Stimulated activated CD8-positive, alpha-beta memory T cell treated with anti-CD3 and anti-CD28 coated beads, Interleukin-2, amount 100 ng/mL, for 48 hours (primary cell): Measurements from ENCODE around the gene KRT1.

Source experiments
- DNase-seq, 2 donors: peaks; one replicate each; pipeline ENCODE4 v3.0.0-alpha.2; 2020; ENCODE audit warnings: low read depth in 2 of 2

Gene KRT1

DNA sequence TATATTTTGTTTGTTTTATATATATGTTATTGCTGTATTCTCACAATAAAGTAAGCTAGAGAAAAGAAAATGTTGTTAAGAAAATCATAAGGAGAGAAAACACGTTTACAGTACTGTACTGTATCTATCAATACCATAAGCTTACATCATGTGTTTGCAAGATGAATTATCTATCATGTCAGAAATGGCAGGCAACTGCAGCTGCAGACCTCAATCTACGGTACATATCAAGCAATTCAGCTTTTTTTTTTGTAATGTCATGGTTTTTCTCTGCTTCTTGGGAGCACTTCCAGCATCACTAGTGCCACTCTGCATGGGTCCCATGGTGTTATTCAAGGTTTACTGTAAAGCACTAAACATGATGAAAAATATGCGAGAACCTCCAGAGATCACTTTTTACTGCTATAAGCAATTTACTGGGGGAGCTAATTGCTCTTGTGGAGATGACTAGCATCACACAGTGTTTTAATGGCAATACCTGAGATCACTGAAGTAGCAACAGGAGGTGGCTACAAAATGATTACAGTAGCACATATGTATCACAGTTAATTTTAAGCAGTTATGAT is 19.2 kb downstream of the KRT1 start:
- DNase-seq = no peak

DNA sequence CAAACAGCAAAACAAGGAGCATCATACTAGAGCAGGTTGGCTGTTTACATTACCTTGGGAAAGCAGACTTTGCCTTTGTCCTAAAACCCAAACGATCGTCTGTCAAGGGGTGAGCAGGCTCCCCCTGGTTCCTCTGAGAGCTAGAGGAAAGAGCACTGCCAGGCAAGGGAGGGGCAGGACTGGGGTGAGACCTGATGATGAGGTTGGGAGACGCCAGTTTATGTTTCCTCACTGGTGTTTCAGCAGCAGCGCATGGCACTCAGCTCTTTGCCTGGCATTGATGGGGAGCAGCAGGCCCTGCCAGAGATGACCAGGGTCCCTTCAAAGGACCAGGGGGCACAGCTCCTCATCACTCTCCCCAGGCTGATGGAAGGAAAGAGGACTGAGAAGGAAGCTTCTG is 20.3 kb downstream of the KRT1 start:
- DNase-seq = no peak

DNA sequence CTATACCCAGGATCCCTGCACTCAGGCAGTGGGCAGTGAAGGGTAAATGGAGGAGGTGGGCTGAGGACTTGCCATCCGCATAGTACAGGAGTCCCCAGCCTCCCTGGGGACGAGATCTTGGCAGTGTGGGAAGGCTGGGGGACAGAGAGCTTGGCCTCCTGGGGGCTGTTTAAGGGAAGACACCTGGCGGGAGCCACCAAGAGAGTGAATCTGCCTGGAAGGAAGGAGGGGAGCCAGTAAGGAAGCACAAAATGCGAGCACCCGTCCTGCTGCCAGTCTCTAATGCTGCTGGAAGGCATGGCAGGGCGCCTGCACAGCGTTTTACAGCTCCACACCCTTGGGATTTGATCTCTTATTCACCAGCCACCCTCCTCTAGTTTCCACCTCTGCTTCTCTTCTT is 20.8 kb downstream of the KRT1 start:
- DNase-seq = no peak

DNA sequence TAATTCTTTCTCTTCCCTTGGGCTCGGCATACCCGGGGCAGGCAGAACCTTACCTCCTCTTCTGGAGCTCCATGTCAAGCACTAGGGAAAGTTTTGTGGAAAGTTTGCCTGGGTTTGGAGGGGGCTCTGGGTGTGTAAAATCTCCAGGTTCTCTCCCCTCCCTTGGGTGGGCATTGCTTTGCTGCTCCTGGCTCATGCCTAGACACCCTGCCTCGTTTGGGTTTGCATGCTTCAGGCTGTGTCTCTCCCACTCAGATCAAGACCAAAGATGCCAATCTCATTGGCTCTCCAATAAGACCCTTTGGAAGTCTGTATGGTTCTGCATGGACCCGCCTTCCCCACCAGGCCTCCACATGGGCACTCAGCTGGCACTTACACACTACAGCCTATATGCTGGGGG is 22.0 kb downstream of the KRT1 start:
- DNase-seq = no peak

DNA sequence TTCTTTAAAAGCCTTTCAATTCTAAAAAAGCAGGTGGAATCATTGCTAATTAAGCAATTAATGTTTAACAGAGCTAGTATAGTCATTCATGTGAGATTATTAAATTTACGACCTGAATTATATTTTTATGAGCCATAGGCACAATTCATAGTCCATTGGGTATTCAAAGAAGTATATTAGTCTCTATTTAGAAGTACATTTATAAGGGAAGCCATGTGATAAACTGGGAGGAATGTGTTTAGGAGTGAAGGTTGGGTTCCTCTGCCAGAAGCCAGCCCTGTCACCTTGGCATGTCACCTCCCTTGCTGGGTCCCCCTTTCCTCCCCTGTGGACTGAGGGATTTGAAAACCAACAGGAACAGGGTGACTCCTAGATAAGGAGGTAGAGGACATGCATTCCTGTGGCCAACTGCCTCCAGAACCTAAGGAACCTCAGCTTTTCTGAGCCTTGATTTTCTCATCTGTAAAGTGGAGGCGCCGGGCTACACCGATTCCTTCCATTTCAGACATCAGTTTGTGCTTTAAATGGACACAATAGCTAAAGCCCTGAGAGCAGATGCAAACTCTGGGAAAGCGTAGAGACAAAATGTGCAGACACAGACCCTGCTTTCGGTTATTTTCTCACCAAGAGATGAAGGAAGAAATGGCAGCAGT is 22.8 kb downstream of the KRT1 start:
- no peak for DNase-seq

DNA sequence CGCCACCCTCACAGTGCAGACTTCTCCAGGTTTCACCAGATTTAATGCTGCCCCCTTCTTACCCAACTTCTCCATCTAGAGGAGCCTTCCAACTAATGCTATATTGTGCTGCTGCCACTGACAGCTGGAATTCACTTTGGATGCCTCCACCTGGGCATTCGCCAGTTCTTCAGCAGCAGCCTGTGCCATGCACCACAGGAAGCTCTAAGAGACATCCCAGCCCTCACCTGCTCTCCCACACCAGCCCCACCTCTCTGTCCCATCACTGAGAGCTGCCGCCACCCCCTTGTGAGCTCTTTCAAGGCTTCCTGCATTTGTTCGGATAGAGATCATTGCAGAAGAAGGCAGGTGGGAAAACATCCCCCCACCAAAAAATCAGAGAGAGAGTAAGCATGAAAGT is 23.6 kb downstream of the KRT1 start:
- no peak for DNase-seq

DNA sequence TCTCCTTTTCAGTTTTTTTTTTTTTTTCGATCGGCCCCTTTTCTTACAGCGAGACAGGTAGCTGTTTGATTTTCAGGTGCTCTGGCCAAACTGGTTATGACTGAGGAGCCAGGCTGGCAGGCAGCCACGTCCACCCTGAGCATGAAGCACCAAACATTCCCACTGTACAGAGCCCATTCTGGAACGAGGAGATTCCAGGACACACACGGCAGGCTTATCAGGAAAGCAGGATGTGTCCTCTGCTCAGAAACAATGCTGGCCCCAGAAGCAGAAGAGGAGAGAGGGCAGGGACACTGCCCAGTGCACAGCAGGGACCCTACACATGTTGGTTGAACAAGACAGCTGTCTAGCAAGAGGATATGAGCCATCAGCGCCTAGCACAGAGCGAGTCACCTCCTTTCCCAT is 24.5 kb downstream of the KRT1 start:
- DNase-seq = no peak

DNA sequence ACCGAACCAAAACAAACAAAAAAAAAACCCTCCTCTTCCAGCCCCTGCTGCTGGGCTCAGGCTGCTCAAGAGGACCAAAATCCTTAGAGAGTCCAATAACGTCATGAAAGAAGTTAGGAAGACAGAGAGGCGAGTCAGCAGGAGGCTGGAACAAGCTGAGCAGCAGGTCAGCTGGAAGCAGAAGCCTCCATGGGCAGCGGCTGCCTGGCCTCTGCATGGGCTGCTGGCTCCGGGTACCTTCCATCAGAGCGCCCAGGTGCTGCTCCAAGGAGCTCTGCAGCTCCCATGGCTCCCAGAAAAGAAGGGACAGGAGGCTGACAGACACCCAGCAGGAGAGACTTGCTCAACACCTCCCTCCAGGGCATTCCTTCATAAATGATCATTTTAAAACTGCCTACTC is 25.0 kb downstream of the KRT1 start:
- no peak for DNase-seq

DNA sequence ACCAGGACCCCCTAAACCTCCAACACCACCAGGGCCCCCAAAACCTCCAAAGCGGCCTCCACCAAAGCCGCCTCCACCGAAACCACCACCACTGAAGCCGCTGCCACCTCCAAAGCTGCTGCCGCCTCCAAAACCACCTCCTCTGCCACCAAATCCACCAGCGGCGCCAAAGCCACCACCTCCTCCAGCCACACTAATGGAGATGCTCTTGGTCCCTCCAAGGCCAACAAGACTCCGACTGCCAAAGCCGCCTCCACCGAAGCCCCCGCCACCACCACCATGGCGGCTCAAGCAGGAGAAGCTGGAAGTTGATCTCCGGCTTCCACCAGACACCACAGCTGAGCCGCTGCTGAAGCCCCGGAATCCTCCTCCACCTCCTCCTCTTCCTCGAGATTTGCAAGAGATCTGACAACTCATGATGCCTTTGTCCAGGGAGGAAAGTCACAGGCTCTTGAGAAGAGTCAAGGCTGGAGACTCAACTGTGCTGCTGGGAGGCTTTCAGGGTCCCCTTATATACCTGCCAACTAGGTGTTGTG is 28.4 kb downstream of the KRT1 start, which contains the start of gene KRT2:
Gene KRT2 (minus strand): TSS at position 486 of the 536 bp plus-strand sequence. CDS start 69 bp downstream, at position 417.
- no peak for DNase-seq

DNA sequence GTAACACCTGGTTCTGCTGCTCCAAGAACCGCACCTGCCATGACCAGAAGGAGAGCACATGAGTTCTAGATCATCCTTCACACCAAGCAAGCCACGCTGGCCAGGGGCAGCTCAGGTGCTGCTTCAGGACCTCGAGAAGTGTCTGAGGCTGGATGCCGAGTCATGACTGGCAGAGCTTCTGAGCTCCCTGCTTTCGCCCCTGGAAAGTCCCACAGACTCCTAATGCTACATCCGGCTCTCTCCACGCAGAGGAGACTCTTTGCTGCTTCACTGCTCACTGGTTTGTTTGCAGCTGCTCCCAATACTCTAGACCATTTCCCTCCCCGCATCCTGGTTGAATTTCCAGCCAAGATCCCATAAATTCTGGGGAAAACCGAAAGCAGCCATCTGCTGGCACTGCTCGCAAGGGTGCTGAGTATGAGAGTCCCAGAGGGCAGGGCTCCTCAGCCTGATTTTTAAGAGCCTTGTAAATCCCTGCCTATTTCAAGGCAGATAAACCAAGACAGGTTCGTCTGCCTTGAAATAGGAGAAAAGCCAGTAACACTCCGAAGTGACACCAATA is 29.6 kb downstream of the KRT1 start:
- no peak for DNase-seq

DNA sequence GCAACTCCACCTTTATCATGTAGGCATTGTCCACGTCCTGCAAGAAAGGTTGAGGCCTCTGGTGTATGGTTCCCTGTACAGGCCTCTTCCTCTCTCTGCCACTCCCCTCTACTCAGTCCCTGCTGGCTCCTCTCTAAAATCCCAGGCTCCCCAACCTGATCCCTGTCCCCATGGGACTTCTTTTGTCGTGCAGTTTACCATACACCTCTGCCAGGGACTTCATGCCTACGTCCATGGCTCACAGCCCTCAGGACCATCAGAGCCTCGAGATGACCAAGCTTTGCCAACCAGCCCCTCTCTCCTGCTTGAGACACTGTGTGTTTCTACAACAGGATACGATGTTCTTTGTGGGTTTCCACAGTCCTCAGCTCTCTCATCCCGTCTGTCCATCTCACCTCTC is 31.1 kb downstream of the KRT1 start:
- DNase-seq = no peak

DNA sequence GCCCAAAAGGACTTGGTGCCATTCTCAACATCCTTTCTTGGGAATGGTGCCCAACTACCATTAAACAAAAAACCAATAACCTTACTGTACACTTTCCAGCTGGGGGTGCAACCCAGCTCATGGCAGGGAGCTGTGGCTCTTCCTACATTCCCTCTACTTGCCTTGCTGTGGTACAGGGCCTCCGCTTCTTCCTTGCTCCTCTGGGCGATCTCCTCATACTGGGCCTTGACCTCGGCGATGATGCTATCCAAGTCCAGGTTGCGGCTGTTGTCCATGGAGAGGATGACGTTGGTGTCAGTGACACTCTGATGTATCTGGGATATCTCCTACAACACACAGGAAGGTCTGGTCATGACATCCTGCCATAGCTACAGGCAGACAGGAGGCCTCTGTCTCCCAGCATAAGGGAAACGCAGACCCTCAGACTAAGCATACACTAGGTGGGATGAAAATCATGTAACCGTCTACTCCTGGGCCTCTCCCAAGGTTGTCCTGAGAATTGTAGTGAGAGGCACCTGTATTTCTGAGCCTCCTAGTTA is 32.1 kb downstream of the KRT1 start:
- no peak for DNase-seq

DNA sequence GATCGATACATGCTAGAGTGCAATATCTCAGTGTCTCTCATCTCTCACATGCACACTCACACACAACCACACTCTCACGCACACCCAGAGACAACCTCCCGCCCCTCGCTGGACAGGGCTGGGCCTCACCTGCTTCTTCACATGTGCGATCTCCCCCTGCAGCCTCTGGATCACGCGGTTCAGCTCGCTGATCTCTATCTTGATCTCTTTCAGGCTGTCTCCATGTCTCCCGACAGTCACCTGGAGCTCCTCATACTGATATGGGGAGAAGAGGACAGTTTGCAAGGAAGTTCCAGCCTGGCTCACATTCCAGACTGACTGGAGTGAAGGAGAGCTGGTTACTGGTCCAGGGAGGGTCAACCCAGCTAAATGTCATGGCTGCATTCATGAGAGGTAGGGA is 32.6 kb downstream of the KRT1 start:
- no peak for DNase-seq

DNA sequence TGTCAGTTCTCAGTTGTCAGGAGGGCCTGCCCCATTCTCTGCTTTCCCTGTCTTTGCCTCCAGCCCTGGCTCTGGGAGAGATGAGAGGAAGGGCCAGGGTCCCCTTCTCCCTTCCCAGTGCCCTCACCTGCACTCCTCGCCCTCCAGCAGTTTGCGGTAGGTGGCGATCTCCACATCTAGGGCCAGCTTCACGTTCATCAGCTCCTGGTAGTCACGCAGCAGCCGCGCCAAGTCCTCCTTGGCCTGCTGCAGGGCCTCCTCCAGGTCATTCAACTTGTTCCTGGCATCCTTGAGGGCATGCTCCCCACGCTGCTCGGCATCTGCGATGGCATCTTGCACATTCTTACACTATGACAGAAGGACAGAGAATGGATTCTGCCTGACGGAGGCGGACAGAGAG is 33.6 kb downstream of the KRT1 start:
- no peak for DNase-seq

DNA sequence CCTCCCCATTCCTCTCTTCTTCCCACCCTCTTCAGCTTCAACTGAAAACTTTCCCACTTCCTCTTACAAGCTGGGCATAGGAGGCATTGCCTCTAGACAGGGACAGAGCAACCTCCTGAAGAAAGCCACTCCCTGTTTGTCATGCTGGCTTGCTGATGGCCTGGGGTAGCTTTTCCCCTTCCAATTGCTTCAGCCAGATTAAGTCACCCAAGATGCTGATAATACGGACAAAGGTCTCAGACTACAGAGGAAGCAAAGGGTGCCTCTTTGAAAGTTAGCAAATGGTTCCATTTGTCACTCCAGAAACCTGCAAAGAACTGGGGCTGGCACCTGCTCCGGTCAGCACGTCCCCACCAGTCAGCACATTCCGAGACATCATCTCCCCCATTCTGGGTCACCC is 34.2 kb downstream of the KRT1 start:
- no peak for DNase-seq

DNA sequence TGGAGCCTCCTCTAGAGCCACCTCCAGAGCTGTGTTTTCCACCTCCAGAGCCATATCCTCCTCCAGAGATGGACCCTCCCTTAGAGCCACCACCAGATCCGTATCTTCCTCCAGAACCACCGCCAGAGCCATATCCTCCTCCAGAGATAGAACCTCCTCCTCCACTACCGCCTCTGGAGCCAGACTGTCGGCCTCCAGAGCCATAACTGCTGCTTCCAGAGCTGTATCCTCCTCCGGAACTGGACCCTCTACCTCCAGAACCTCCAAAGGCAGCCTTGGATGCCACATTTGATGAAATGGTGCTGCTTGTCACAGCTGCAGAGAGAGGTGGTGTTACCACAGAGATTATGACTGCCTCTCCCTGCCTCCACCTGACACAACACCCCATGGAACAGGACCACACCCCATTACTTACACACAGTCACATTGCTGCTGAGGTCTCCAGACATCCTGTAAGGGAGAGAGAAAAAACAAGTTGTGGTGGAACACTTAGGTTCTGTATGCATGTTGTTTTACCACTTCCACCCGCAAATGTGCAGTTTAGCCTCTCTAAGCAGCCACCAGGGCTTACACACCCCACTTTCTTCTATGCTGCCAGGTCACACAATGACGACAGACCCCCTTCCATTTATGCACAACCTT is 35.0 kb downstream of the KRT1 start:
- no peak for DNase-seq

DNA sequence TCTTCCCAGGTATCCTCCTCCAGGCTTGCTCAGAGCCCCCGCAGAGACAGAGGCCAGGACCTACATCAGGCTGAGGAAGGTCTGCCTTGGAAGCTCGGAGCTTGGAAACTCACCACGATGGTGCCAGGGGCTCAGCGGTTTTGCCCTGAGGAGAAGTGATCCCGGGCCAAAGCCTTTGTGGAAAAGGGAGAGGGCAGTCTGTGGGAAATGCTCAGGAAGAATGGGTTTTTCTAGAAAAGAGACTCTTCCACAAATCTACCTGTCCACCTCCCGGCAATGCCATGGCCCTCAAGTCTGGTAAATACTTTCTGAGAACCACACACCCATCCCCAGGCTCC is 36.2 kb downstream of the KRT1 start:
- DNase-seq = no peak

DNA sequence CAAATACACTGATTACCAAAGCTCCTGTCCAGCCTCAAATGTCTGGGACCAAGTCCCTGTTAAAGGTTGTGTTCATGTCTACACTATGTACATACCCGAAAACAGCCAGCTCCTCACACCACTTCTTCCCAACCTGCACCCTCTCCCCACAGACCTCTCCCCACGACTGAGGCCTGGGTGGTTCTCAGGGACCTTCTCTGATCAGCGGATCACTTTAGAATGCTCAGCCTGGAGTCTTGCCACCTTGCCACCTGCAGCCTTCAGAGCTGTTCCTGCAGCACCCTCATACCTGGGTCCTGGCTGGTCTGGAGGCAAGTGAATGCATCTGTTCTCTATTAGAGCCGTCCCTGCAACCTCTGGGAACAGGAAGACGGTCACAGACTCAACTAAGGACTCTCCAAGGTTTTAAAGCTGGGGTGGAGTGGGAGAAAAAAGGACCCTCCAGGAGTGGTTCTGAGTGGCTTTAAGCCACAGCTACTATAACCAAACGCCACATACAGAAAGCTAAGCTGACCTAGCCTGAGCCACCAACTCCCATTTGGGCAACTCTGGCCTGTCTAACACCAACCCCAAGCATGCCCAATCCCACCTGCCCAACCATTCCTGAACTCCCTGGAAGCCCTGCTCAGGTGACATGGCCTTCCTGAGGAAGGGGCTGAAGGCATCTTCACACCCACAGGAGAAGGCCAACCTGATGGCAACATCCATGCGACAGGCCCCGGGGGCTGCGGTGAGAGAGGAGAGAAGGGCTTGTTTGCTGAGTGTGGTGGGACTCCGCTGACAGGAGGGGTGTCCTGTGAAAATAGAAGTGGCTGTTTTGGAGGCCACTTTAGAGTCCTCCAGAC is 36.8 kb downstream of the KRT1 start:
- no peak for DNase-seq

DNA sequence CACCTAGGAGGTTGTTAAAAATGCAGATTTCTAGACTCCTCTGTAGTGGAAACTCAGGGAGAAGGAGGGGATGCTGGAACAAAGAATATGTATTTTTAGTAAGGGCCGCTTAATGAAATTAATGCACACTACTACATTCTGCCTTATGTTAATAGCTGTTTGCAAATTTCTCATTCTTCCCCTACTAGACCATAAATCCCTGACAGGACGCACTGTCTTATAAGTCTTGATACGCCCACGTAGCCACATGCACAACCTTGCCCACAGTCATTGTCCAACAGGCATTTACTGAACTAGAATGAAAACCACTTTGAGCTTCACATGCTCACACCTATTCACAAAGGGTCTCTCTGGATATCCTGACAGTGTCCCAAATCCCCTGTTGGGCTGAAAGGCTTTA is 38.7 kb downstream of the KRT1 start:
- no peak for DNase-seq

DNA sequence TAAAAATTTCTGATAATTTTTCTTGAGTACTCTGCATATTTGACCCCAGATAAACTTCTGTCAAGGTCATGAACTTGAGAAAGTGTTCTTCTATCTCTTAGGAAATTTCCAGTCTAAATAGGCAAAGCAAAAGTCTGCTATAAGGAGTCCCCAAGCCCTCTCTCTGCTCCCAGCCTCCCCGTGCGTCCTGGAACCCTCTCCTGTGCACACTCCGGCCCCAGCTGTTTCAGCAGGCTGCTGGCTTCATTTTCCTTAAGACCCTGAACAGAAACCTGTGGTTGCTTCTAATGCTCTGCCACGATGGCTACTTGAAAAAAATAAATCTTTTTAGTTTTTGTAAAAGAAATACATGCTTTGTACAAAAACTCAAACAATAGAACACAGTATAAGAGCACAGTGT is 42.9 kb downstream of the KRT1 start:
- DNase-seq = no peak

DNA sequence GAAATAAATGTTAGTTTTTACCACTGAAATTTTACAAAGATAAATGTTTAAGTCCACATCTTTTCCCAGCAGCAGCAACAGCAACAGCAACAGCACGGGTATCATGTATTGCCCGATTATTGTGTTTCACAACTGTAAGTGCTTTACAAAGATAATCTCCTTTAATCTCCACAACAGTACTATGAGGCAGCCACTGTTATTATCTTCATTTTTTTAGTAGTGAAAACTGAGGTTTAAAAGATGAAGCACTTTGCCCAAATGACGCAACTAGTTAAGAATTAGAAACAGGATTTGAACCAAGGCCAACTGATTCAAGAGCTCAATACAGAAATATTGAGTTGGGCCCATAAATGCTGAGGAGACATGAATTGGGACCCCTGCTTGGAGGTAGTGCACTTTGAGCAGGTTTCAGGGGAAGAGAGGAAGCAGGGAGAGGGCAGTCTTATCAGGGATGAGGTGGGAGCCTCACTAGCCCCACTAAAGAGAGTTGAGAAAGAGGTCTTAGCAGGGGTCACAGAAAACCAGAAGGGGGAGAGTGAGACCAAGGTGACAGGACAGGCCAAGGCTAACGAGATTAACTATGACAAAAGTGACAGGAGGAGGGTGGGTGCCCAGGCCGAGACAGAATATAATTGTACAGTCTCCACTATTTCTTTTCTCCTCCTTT is 43.5 kb downstream of the KRT1 start:
- DNase-seq = no peak
